B cell (primary cell): Measurements from ENCODE around the gene RAP2A. TPM values are rescaled to one million over a fixed set of nuclear protein-coding genes. Genes with fewer than 3 reads are reported as not detected.

ENCODE experiments used
- ATAC-seq: fragments of 200-7000 bp; cut with Tn5 transposase; one replicate; pipeline ENCODE4 v1.10.0; 2021; ENCODE audit warnings: low read depth, mild to moderate bottlenecking, moderate number of reproducible peaks, moderate library complexity
- CTCF ChIA-PET: fragments of 350-600 bp; sonication (Branson Sonifier 250); formaldehyde crosslinking; loops from one replicate; lab custom pipeline; 2021; ENCODE audit warnings: antibody characterized with exemption, inconsistent platforms; lab: Charles Lee
- POLR2A ChIA-PET: fragments of 350-600 bp; sonication (Branson Sonifier 250); formaldehyde crosslinking; loops from one replicate; lab custom pipeline; 2021; ENCODE audit warnings: antibody characterized with exemption; lab: Charles Lee
- DNase-seq: peaks from one replicate; pipeline ENCODE4 v3.0.0; 2013
- H2AFZ ChIP-seq: 2 replicates; pipeline ENCODE4 v1.6.1; 2012; ENCODE audit warnings: mild to moderate bottlenecking, low read depth, low read length; ENCODE audit not compliant: insufficient read depth, poor library complexity, severe bottlenecking
- H3K27ac ChIP-seq, 2 donors: 1 replicate in 1 of 2; 2 replicates in 1 of 2; pipeline ENCODE4 v1.5.1; 2012 to 2013; ENCODE audit warnings: low read length in 2 of 2, mild to moderate bottlenecking in 2 of 2, moderate library complexity in 1 of 2
- H3K27me3 ChIP-seq, 4 experiments: fragments of 200-600 bp in 1 of 4; sonication (generic) in 1 of 4; replicated peaks in 1 of 4; 1 replicate in 2 of 4; 2 replicates in 2 of 4; pipeline versions ENCODE4 v1.6.1 to v1.7.0; 2013 to 2016; ENCODE audit warnings: low read length in 3 of 4, mild to moderate bottlenecking in 2 of 4, mixed read lengths in 1 of 4, moderate library complexity in 1 of 4; ENCODE audit not compliant: insufficient read depth in 4 of 4, control insufficient read depth in 3 of 4; ENCODE audit errors: control extremely low read depth in 1 of 4
- H3K36me3 ChIP-seq, 2 experiments: replicated peaks in 1 of 2; 1 replicate in 1 of 2; 2 replicates in 1 of 2; pipeline versions ENCODE4 v1.6.1 to v1.7.1; 2013; ENCODE audit warnings: low read length in 1 of 2; ENCODE audit not compliant: insufficient read depth in 2 of 2, control insufficient read depth in 1 of 2; ENCODE audit errors: control extremely low read depth in 1 of 2, extremely low read depth in 1 of 2
- H3K4me1 ChIP-seq, 2 donors: fragments of 200-600 bp in 1 of 2; sonication (generic) in 1 of 2; 1 replicate in 1 of 2; 2 replicates in 1 of 2; pipeline versions ENCODE4 v1.5.1 to v1.6.1; 2013 to 2017; ENCODE audit warnings: low read length in 2 of 2; ENCODE audit not compliant: control insufficient read depth in 2 of 2, insufficient read depth in 2 of 2
- H3K4me2 ChIP-seq: replicated peaks from 2 replicates; pipeline ENCODE3; 2012; ENCODE audit warnings: mild to moderate bottlenecking, low read depth, low read length; ENCODE audit not compliant: poor library complexity, severe bottlenecking
- H3K4me3 ChIP-seq, 5 experiments: fragments of 200-600 bp in 1 of 5; sonication (generic) in 1 of 5; 1 replicate in 3 of 5; 2 replicates in 2 of 5; pipeline versions ENCODE4 v1.5.1 to v1.7.0; 2011 to 2016; ENCODE audit warnings: low read length in 4 of 5, mild to moderate bottlenecking in 4 of 5, low read depth in 2 of 5, control low read depth in 1 of 5, moderate library complexity in 1 of 5; ENCODE audit not compliant: insufficient read depth in 1 of 5; ENCODE audit errors: control extremely low read depth in 1 of 5, extremely low read depth in 1 of 5
- H3K79me2 ChIP-seq: fragments of 200-600 bp; sonication (generic); one replicate; pipeline ENCODE4 v1.6.0; 2016; ENCODE audit warnings: low read length; ENCODE audit not compliant: control insufficient read depth, insufficient read depth
- H3K9ac ChIP-seq: fragments of 200-600 bp; sonication (generic); 2 replicates; pipeline ENCODE4 v1.6.1; 2017; ENCODE audit warnings: mild to moderate bottlenecking, low read length, moderate library complexity
- H3K9me3 ChIP-seq, 3 donors: one replicate each; pipeline versions ENCODE4 v1.6.1 to v1.7.1; 2013; ENCODE audit warnings: low read length in 2 of 3; ENCODE audit not compliant: control insufficient read depth in 2 of 3, insufficient read depth in 1 of 3; ENCODE audit errors: control extremely low read depth in 1 of 3
- H4K20me1 ChIP-seq: 2 replicates; pipeline ENCODE4 v1.6.0; 2012; ENCODE audit warnings: mild to moderate bottlenecking, low read length; ENCODE audit not compliant: insufficient read depth, control insufficient read depth, poor library complexity, severe bottlenecking
- H3K27ac Mint-ChIP-seq: one replicate; pipeline ENCODE4 v1.8.0; 2021; ENCODE audit warnings: mixed read lengths
- H3K27me3 Mint-ChIP-seq: one replicate; pipeline ENCODE4 v1.8.0; 2021; ENCODE audit warnings: mixed read lengths
- H3K4me1 Mint-ChIP-seq: one replicate; pipeline ENCODE4 v1.8.0; 2021; ENCODE audit warnings: mixed read lengths
- H3K4me3 Mint-ChIP-seq: one replicate; pipeline ENCODE4 v1.8.0; 2021; ENCODE audit warnings: mixed read lengths
- H3K9me3 Mint-ChIP-seq: one replicate; pipeline ENCODE4 v1.8.0; 2022; ENCODE audit warnings: mixed read lengths; ENCODE audit not compliant: insufficient read depth
- EZH2 ChIP-seq: IDR thresholded peaks from 2 replicates; pipeline ENCODE4 v1.6.1; 2012; ENCODE audit warnings: borderline replicate concordance, low read depth, mild to moderate bottlenecking, moderate library complexity, low read length; ENCODE audit not compliant: insufficient read depth, poor library complexity, severe bottlenecking
- WGBS: methylation state at CpG from one replicate; pipeline ENCODE4 v1.1.5; 2013; ENCODE audit warnings: missing lambda C conversion rate; ENCODE audit not compliant: insufficient coverage; 5-methylcytosine and 5-hydroxymethylcytosine counted together
- intact Hi-C: fragments of 100-400 bp; cut with micrococcal nuclease; formaldehyde crosslinking; loops from one replicate; pipeline ENCODE4 v1.10.0; 2022
- polyA plus RNA-seq: library from polyadenylated mRNA; depleted of rRNA; stranded (reverse); fragments of >200 nt; gene quantifications from 2 replicates; pipeline ENCODE4 v1.2.3, GENCODE V29; 2012
- total RNA-seq, 2 donors: library from RNA; stranded (reverse); fragments of 120-200 nt in 1 of 2; gene quantifications; 1 replicate in 1 of 2; 2 replicates in 1 of 2; pipeline versions ENCODE4 v1.2.3 to v1.2.4, GENCODE V29; 2013 to 2022
- TF ChIP-seq, protein P1 (sequence below): fragments of 200-600 bp; IDR thresholded peaks from one replicate; pipeline ENCODE4 v1.8.0; 2022; ENCODE audit warnings: antibody characterized with exemption, mild to moderate bottlenecking

Gene RAP2A
- total and polyA plus RNA-seq, 2 donors (not counting 1 experiment from before 2014, with no cell fraction given) = 2.1 to 24.1 TPM

DNA sequence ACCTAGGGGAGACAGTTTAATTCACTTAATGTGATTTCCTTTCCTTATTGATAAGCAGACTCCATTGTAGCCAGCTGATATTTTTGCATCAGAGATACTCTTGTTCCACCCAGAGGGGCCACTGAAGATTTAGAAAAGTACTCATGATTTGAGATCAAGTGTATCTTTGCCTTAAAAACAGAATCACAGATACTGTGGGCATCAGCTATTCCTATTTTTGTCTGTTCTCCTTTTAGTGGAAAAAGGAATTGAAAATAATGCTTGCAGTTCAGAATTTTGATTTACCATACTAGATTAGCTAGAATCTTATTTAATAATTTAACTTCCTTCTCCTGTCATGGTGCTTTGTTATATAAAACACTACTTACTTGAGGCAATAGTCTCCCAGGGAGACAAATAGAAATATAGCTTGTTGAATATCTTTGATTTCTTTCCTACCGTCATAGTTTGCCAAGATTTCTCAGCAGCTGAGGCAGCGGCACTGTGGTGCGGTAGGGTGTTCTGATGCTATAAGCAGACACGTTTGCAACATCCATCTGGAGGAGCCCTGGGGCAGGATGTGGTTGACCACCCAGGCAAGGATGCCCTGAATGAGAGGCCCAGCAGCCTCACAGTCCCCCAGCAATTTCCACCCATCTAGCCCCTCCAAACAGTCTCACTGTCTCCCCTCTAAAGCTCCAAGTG, 47.0 kb upstream of the RAP2A start:
- no peak for TF ChIP-seq EZH2
- TF ChIP-seq, protein P1, sequence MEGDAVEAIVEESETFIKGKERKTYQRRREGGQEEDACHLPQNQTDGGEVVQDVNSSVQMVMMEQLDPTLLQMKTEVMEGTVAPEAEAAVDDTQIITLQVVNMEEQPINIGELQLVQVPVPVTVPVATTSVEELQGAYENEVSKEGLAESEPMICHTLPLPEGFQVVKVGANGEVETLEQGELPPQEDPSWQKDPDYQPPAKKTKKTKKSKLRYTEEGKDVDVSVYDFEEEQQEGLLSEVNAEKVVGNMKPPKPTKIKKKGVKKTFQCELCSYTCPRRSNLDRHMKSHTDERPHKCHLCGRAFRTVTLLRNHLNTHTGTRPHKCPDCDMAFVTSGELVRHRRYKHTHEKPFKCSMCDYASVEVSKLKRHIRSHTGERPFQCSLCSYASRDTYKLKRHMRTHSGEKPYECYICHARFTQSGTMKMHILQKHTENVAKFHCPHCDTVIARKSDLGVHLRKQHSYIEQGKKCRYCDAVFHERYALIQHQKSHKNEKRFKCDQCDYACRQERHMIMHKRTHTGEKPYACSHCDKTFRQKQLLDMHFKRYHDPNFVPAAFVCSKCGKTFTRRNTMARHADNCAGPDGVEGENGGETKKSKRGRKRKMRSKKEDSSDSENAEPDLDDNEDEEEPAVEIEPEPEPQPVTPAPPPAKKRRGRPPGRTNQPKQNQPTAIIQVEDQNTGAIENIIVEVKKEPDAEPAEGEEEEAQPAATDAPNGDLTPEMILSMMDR = no peak
- peak overlapping the region; percentile 16 for H3K27ac Mint-ChIP-seq

DNA sequence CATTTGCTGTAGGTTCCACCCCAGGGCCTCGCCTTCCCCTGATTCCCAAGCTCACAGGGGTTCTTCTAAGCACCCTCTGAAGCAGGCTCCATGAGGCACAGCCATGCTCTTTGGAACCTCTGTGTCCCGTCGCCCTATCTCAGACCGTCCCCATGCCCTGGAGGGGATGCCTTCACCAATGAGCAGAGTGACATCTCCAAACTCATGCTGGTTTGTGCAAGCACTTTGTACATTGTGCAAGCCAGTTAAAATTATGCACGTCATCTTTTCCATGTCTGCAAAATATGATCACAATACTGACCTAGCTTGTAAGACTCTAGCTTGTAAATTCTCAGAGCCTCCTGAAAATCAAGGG, 46.5 kb upstream of the RAP2A start:
- ChIA-PET CTCF (interaction anchor here (1.5 kb wide), 1 partner anchor 28 kb away, joined by 5 read pairs; no protein-coding TSS in a partner anchor), POLR2A (no interaction called here)
- Histone ChIP-seq H3K4me1 (peaks cover 15 to 16% of the 10 kb centered on the region in 2 donors), H3K4me3 (no peak overlapping the region), H2AFZ (no peak overlapping the region), H3K27me3 (no peaks in the 10 kb centered on the region), H3K9me3 (no peaks in the 10 kb centered on the region), H3K79me2 (no peaks in the 10 kb centered on the region), H3K9ac (no peak overlapping the region), H3K36me3 (peaks cover 0 to 21% of the 10 kb centered on the region in 2 experiments), H3K27ac (no peak overlapping the region), H4K20me1 (no peaks in the 10 kb centered on the region), H3K4me2 (no peak overlapping the region)
- peaks cover 37% of the 10 kb centered on the region for H3K4me1 Mint-ChIP-seq
- ATAC-seq (no peak), DNase-seq (no peak)
- TF ChIP-seq EZH2 = no peak
- TF ChIP-seq, protein P1 = no peak
- H3K27me3 Mint-ChIP-seq = no peaks in the 10 kb centered on the region
- intact Hi-C loops = no loop called here
- no peak overlapping the region for H3K4me3 Mint-ChIP-seq
- WGBS = 87% methylated on average over 5 of the region's 5 CpGs
- peak overlapping the region; percentile 16 for H3K27ac Mint-ChIP-seq
- H3K9me3 Mint-ChIP-seq = no peaks in the 10 kb centered on the region

More for the DNA sequence above, 47.0 kb upstream of the RAP2A start:
- CTCF ChIA-PET = no interaction called here
- WGBS = 7% methylated on average over 4 of the region's 4 CpGs
- POLR2A ChIA-PET = no interaction called here
- Histone ChIP-seq H3K27me3 (no peaks in the 10 kb centered on the region), H3K27ac (no peak overlapping the region), H3K4me3 (no peak overlapping the region), H2AFZ (no peak overlapping the region), H3K4me2 (no peak overlapping the region), H3K9me3 (no peaks in the 10 kb centered on the region), H3K36me3 (peaks cover 0 to 23% of the 10 kb centered on the region in 2 experiments), H4K20me1 (no peaks in the 10 kb centered on the region), H3K9ac (no peak overlapping the region), H3K79me2 (no peaks in the 10 kb centered on the region), H3K4me1 (peaks cover 15 to 16% of the 10 kb centered on the region in 2 donors)
- H3K4me3 Mint-ChIP-seq = no peak overlapping the region
- no peaks in the 10 kb centered on the region for H3K9me3 Mint-ChIP-seq
- no peaks in the 10 kb centered on the region for H3K27me3 Mint-ChIP-seq
- H3K4me1 Mint-ChIP-seq = peaks cover 37% of the 10 kb centered on the region
- ATAC-seq = no peak
- intact Hi-C loops = no loop called here
- DNase-seq = no peak
